Kidney (tissue), 14 donors: ENCODE data around the gene FBN3. TPM values are rescaled to one million over a fixed set of nuclear protein-coding genes. Genes with fewer than 3 reads are reported as not detected.

Source experiments
- DNase-seq, 5 donors: peaks; one replicate each; pipeline ENCODE4 v3.0.0-alpha.2; 2013 to 2020
- FAIRE-seq: peaks from 2 replicates; lab custom pipeline; 2012; peaks lifted over from hg19 to GRCh38; lab: Jason Lieb, UNC
- H3K27ac ChIP-seq, 2 donors: one replicate each; pipeline ENCODE4 v1.7.0; 2013; ENCODE audit warnings: low read depth in 2 of 2, low read length in 2 of 2, inconsistent platforms in 1 of 2
- H3K27me3 ChIP-seq: one replicate; pipeline ENCODE4 v1.7.1; 2013; ENCODE audit warnings: low read length, inconsistent platforms; ENCODE audit not compliant: control insufficient read depth, insufficient read depth
- H3K36me3 ChIP-seq, 3 donors: one replicate each; pipeline versions ENCODE4 v1.7.0 to v1.7.1; 2013; ENCODE audit warnings: low read length in 3 of 3, control low read depth in 1 of 3, inconsistent platforms in 1 of 3; ENCODE audit not compliant: insufficient read depth in 3 of 3, control insufficient read depth in 2 of 3
- H3K4me1 ChIP-seq, 3 donors: one replicate each; pipeline versions ENCODE4 v1.7.0 to v1.7.1; 2013; ENCODE audit warnings: low read length in 3 of 3, inconsistent platforms in 1 of 3, low read depth in 1 of 3; ENCODE audit not compliant: control insufficient read depth in 2 of 3, insufficient read depth in 2 of 3
- H3K4me3 ChIP-seq, 3 donors: one replicate each; pipeline versions ENCODE4 v1.7.0 to v1.8.1; 2013; ENCODE audit warnings: low read length in 3 of 3, control low read depth in 1 of 3, inconsistent platforms in 1 of 3
- H3K9ac ChIP-seq, 3 donors: one replicate each; pipeline versions ENCODE4 v1.7.0 to v1.7.1; 2013; ENCODE audit warnings: low read length in 3 of 3, control low read depth in 1 of 3, inconsistent platforms in 1 of 3
- H3K9me3 ChIP-seq, 3 donors: one replicate each; pipeline versions ENCODE4 v1.7.0 to v1.7.1; 2013; ENCODE audit warnings: low read length in 3 of 3, control low read depth in 1 of 3, inconsistent platforms in 1 of 3; ENCODE audit not compliant: control insufficient read depth in 2 of 3, insufficient read depth in 1 of 3
- CTCF ChIP-seq: IDR thresholded peaks from 3 replicates; pipeline ENCODE4 v1.5.1; 2012; ENCODE audit warnings: mild to moderate bottlenecking, moderate library complexity, borderline replicate concordance; ENCODE audit not compliant: insufficient read depth; ENCODE audit errors: extremely low read depth
- intact Hi-C: fragments of 100-400 bp; cut with DNase I; formaldehyde crosslinking; loops from one replicate; pipeline ENCODE4 v1.11.1; 2022
- polyA plus RNA-seq: library from polyadenylated mRNA; stranded (reverse); fragments of 350-450 nt; fragmentation: Illumina TruSeq; extraction: RNeasy Lipid Tissue Mini Kit (QIAGEN cat#74804); gene quantifications from one replicate; pipeline ENCODE4 v1.2.3, GENCODE V29; 2014; ENCODE audit warnings: low read depth, low replicate concordance; ENCODE audit not compliant: insufficient read depth
- total RNA-seq: library from RNA; stranded (reverse); fragmentation: NEBNext Ultra II Directional; extraction: Animal tissue kit (Norgen Biotek cat#: 25700); gene quantifications from one replicate; pipeline ENCODE4 v1.2.1, GENCODE V29; 2021
- donor health status: control.
- donor health status: control.
- donor health status: control.
- donor health status: control.
- donor health status: control.
- donor health status: DM: yes; HTN: yes; CAD: no.
- donor health status: Normal renal cell carcinoma (clear cell type).

FBN3 gene
- total and polyA plus RNA-seq, 2 donors from 2014 or later: 0.44 to 0.56 TPM

GRCh38 chr19:8135946-8136618, 13.3 kb downstream of the FBN3 start:
- Histone ChIP-seq H3K36me3 (no peaks in the 10 kb centered on the region), H3K4me1 (no peaks in the 10 kb centered on the region), H3K4me3 (no peak overlapping the region), H3K9ac (no peak overlapping the region), H3K27ac (no peak overlapping the region), H3K9me3 (no peaks in the 10 kb centered on the region), H3K27me3 (no peaks in the 10 kb centered on the region)
- no peak for DNase-seq
- intact Hi-C loops: no loop called here
- no peak for TF ChIP-seq CTCF
- no peak for FAIRE-seq

GRCh38 chr19:8132858-8133458, 16.4 kb downstream of the FBN3 start:
- Histone ChIP-seq H3K36me3 (peaks cover 0 to 4% (median 0%) of the 10 kb centered on the region in 3 donors), H3K4me1 (no peaks in the 10 kb centered on the region), H3K4me3 (no peak overlapping the region), H3K27me3 (no peaks in the 10 kb centered on the region), H3K9me3 (no peaks in the 10 kb centered on the region), H3K9ac (no peak overlapping the region), H3K27ac (no peak overlapping the region)
- no peak for TF ChIP-seq CTCF
- DNase-seq (no peak), FAIRE-seq (no peak)
- intact Hi-C loops: no loop called here

- H3K36me3 ChIP-seq: peaks cover 0 to 4% (median 0%) of the 10 kb centered on the region in 3 donors
- intact Hi-C loops: no loop called here
- DNase-seq: no peak
Measured at GRCh38 chr19:8131517-8131916, 17.9 kb downstream of the FBN3 start.

More at GRCh38 chr19:8131517-8131916, 17.9 kb downstream of the FBN3 start:
- H3K9ac ChIP-seq: no peak overlapping the region
- no peak overlapping the region for H3K4me3 ChIP-seq
- H3K27me3 ChIP-seq: no peaks in the 10 kb centered on the region
- H3K27ac ChIP-seq: no peak overlapping the region
- no peaks in the 10 kb centered on the region for H3K4me1 ChIP-seq
- FAIRE-seq: no peak
- no peak for TF ChIP-seq CTCF
- H3K9me3 ChIP-seq: no peaks in the 10 kb centered on the region
